Gastrocnemius medialis (tissue), 4 donors: ENCODE results near the gene CABCOCO1.

Experiments
- POLR2A ChIP-seq, 2 donors: fragments of 450-650 bp; IDR thresholded peaks; one replicate each; pipeline ENCODE4 v1.6.1; 2017; ENCODE audit warnings: antibody characterized with exemption in 2 of 2, mild to moderate bottlenecking in 2 of 2, moderate library complexity in 2 of 2
- TF ChIP-seq, protein P1 (sequence below), 5 experiments: fragments of 450-650 bp in 3 of 5; fragments of 200-600 bp in 2 of 5; sonication (generic) in 2 of 5; IDR thresholded peaks in 4 of 5; conservative IDR thresholded peaks in 1 of 5; 1 replicate in 4 of 5; 2 replicates in 1 of 5; pipeline ENCODE4 v1.5.1; 2016 to 2019; ENCODE audit warnings: antibody characterized with exemption in 5 of 5, mild to moderate bottlenecking in 3 of 5, moderate library complexity in 3 of 5

DNA sequence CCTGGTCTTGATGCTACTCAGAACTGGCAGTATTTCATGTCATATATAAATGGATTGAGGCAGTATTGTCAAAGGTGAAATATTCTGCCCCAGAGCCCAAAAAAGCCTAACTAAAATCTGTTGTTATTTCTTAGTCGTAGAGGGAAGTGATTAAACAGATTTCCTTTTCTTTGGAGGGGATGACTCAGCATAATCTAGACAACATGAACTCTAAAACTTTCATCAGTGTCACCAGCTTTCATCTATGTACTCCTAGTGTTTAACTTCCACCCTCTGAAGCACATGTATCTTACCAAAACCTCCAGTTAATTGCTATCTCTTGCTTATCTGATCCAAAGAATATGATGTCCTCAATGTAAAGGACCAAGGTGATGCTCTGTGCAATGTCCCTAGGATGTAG is 141.7 kb downstream of the CABCOCO1 start:
- TF ChIP-seq POLR2A (IDR thresholded peaks at IDR 0.05), result no peak
- TF ChIP-seq, protein P1, sequence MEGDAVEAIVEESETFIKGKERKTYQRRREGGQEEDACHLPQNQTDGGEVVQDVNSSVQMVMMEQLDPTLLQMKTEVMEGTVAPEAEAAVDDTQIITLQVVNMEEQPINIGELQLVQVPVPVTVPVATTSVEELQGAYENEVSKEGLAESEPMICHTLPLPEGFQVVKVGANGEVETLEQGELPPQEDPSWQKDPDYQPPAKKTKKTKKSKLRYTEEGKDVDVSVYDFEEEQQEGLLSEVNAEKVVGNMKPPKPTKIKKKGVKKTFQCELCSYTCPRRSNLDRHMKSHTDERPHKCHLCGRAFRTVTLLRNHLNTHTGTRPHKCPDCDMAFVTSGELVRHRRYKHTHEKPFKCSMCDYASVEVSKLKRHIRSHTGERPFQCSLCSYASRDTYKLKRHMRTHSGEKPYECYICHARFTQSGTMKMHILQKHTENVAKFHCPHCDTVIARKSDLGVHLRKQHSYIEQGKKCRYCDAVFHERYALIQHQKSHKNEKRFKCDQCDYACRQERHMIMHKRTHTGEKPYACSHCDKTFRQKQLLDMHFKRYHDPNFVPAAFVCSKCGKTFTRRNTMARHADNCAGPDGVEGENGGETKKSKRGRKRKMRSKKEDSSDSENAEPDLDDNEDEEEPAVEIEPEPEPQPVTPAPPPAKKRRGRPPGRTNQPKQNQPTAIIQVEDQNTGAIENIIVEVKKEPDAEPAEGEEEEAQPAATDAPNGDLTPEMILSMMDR (IDR thresholded peaks at IDR 0.05 in 4 of 5, conservative IDR thresholded peaks at IDR 0.05 in 1 of 5), result no peak
